Right ventricle myocardium inferior (tissue), 1 donor: ENCODE data around the gene FAM177B. TPM values are rescaled to one million over a fixed set of nuclear protein-coding genes. Genes with fewer than 3 reads are reported as not detected.

ENCODE experiments used
- ATAC-seq: fragments of 200-7000 bp; cut with Tn5 transposase; one replicate; pipeline ENCODE4 v1.9.1; 2020; ENCODE audit warnings: mild to moderate bottlenecking, moderate library complexity
- DNase-seq: peaks from one replicate; pipeline ENCODE4 v3.0.0; 2021; ENCODE audit errors: missing footprints
- intact Hi-C: fragments of 100-400 bp; cut with DNase I; formaldehyde crosslinking; loops from one replicate; pipeline ENCODE4 v1.11.0; 2022
- long read RNA-seq: library from polyadenylated mRNA; unstranded; transcript quantifications from one replicate; pipeline ENCODE4 v2.0.0, GENCODE V29; 2021
- total RNA-seq: library from RNA; stranded (reverse); fragmentation: NEBNext Ultra II Directional; extraction: Animal tissue kit (Norgen Biotek cat#: 25700); gene quantifications from one replicate; pipeline ENCODE4 v1.2.1, GENCODE V29; 2021
- donor health status: DM: no; HTN: yes; CAD: no; lungs with severe emphysema.

Gene FAM177B
- not detected for total RNA-seq
- long read RNA-seq = 0 reads

DNA sequence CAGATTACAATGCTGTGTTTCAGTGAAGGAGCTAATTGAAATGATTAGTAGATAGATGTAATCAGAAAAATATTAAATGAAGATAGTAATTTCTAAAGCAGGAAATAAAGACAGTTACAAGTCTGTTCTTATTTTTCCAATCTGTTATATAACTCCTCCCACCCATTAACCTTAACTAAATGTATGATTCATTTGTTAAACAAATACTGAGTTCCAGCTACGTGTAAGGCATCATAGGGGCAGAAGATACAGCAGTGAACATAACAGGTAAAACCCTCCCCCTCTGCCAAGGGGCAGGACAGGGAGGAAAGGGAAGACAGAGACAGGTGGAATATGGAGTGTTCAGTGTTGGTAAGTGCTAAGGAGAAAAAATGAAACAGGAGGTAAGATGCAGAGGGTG lies at the start of gene FAM177B:
TSS of gene FAM177B (plus strand) at position 231 of the 400 bp plus-strand sequence. CDS start 9,344 bp downstream, outside the sequence.
- no peak for DNase-seq
- intact Hi-C loops = no loop called here
- no peak for ATAC-seq

- no peak for ATAC-seq
- intact Hi-C loops = no loop called here
- DNase-seq = no peak
These were observed 46.0 kb upstream of the FAM177B start for GRCh38 chr1:222691016-222691415.

- ATAC-seq = no peak
- intact Hi-C loops = no loop called here
- DNase-seq = no peak
These were observed 42.1 kb upstream of the FAM177B start for GRCh38 chr1:222694927-222695326.

DNA sequence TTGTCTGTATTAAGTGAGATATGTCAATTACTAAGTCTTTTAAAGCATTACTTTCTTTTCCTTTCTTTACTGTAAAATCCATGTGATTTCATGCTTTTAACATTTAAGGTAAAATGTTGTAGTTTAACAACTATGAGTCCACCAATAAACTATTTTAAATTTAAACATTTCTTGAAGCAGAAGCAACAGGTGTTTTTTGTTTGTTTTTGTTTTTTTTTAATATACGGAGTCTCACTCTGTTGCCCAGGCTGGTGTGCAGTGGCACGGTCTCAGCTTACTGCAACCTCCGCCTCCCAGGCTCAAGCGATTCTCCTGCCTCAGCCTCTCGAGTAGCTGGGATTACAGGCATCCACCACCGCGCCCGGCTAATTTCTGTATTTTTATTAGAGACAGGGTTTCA lies 40.3 kb upstream of the FAM177B start:
- ATAC-seq = no peak
- no peak for DNase-seq
- intact Hi-C loops = no loop called here

- no peak for DNase-seq
- no peak for ATAC-seq
- intact Hi-C loops = no loop called here
These were observed 39.8 kb upstream of the FAM177B start for GRCh38 chr1:222697203-222697602.

DNA sequence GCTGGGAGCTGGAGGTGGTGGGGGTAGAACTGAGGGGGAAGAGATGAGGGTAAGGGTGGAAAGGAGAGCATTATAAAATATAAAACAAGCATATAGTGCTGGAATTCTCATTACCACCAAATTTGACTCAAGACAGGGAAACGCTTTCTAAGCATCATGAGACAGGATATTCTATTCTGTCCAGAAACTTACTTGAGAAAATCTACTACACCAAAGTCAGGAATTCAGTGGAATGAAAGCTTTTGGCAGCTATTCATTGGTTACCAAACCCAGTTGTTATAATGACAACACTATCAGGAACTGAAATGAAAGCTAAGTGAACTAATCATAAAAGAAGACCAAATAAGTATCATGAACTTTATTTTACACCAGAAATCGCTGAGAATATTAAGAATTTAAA lies 39.2 kb upstream of the FAM177B start:
- intact Hi-C loops = no loop called here
- DNase-seq (no peak), ATAC-seq (no peak)

GRCh38 chr1:222702210-222702609 lies 34.8 kb upstream of the FAM177B start:
- intact Hi-C loops = no loop called here
- ATAC-seq = no peak
- no peak for DNase-seq

GRCh38 chr1:222704260-222704659 lies 32.7 kb upstream of the FAM177B start:
- no peak for DNase-seq
- no peak for ATAC-seq
- intact Hi-C loops = no loop called here

DNA sequence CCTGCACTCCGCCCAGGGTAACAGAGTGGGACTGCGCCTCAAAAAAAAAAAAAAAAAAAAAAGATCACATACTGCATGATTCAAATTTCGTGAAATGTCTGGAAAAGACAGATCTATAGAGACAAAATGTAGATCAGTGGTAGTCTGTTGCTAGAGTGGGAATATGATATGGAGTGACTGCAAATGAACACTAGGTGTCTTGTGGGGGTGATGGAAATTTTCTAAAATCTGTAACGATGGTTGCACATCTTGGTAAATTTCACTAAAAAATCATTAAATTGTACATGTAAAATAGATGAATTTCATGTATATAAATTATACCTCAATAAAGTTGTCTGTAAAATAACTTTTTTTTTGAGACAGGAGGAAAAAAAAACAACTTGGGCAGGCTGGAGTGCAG lies 30.2 kb upstream of the FAM177B start:
- no peak for DNase-seq
- ATAC-seq = no peak
- intact Hi-C loops = no loop called here

DNA sequence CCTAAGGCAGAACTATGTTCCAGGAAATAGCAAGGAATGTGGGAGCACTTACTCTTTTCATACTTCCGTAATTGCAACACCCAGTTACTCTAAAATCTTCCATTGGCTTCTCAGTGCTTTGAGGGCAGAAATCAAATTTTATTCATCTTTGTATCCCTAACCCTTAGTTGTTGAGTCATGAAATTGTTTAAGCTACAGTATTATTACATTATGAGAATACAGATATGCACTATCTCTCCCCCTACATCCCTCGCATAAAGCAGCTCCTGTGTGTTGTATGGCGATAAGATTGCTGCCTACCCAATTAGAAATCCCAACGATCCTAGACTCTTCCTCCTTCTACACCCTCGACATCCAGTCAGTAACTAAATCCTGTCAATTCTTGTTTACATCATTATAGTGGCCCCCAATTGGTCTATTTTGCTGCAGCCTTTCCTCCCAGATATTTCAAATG lies 27.3 kb upstream of the FAM177B start:
- DNase-seq = no peak
- intact Hi-C loops = no loop called here
- no peak for ATAC-seq

- intact Hi-C loops = loop anchor here (2.0 kb wide), 2 partner anchors 67 to 247 kb away; no protein-coding TSS in a partner anchor
- ATAC-seq = peak; percentile 48
- DNase-seq = peak; percentile 73
These were observed 25.4 kb upstream of the FAM177B start for GRCh38 chr1:222711319-222712252.

- intact Hi-C loops = loop anchor here (2.0 kb wide), 2 partner anchors 68 to 248 kb away; no protein-coding TSS in a partner anchor
- ATAC-seq (peak; percentile 95), DNase-seq (peak; percentile 97)
These were observed 24.5 kb upstream of the FAM177B start, which contains the start of the genes AIDA and BROX for GRCh38 chr1:222712253-222713090. Gene AIDA, minus strand, starts transcription at chr1:222712491. Its CDS starts 174 bp downstream, at chr1:222712317. Gene BROX, plus strand, starts transcription at chr1:222712564. Its CDS starts 3,136 bp downstream, at chr1:222715700.

GRCh38 chr1:222713091-222713961 lies 23.7 kb upstream of the FAM177B start:
- intact Hi-C loops = loop anchor here (2.0 kb wide), 2 partner anchors 69 to 249 kb away; no protein-coding TSS in a partner anchor
- ATAC-seq (peak; percentile 90), DNase-seq (peak; percentile 96)

DNA sequence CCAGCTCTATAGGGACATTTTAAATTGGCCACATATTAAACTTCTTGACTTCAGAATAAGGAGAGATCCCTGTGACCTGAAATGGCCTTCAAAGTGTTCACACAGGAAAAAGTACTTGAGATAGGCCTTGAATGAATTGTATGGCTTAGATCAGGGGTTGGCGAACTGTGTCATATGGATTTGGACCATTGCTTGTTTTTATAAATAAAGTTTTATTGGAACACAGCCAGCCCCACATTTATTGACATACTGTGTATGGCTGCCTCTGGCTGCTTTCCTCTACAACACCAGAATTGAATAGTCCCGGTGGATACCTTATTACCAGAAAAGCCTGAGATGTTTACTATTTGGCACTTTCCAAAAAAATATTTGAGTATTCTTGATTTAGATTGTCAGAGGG lies 20.6 kb upstream of the FAM177B start:
- intact Hi-C loops = no loop called here
- ATAC-seq (no peak), DNase-seq (no peak)

DNA sequence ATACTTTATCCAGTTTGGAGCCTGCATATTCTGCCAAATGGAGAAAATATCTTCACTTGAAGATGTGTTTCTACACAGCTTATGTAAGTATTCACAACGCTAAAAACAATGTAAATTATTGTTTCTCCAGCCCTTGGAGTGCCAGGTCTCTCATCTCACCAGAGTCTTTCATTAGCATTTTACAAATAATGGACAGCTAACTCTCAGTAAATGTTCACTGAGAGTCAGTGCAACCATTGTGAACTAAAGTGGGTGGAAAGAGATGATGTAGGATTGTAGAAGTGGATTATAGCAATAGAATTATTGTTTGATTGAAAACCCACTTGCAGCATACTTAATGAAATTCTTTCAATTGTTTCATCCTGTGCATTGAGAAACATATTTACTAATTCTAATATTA lies 8.3 kb upstream of the FAM177B start:
- DNase-seq = no peak
- intact Hi-C loops = no loop called here
- no peak for ATAC-seq

- ATAC-seq = no peak
These were observed 6.1 kb upstream of the FAM177B start for GRCh38 chr1:222730866-222731265.

GRCh38 chr1:222732216-222733159 lies 4.5 kb upstream of the FAM177B start:
- intact Hi-C loops = no loop called here
- ATAC-seq (no peak), DNase-seq (no peak)

More at GRCh38 chr1:222730866-222731265, 6.1 kb upstream of the FAM177B start:
- intact Hi-C loops = no loop called here
- DNase-seq = no peak
